ENCODE results near the gene GDE1. TPM values are rescaled to one million over a fixed set of nuclear protein-coding genes. Genes with fewer than 3 reads are reported as not detected.

The GDE1 gene
- total RNA-seq (2022; extraction: Qiagen RNA extraction): 71.8 to 82.3 TPM (median 78.9 TPM) in 5 replicates

GRCh38 chr16:19521471-19522396 lies at the start of gene GDE1:
TSS of gene GDE1 (minus strand) at chr16:19522098. CDS start at chr16:19521964, 134 bp downstream.

GRCh38 chr16:19555186-19555937 lies 33.5 kb upstream of the GDE1 start, which contains the start of gene VPS35L:
TSS of gene VPS35L (plus strand) at chr16:19555703. CDS start at chr16:19555730, 27 bp downstream.

GRCh38 chr16:19523559-19524355 lies 1.9 kb upstream of the GDE1 start, which contains the start of gene CCP110:
TSS of gene CCP110 (plus strand) at chr16:19523942. CDS start at chr16:19527882, 3,940 bp downstream.

Other genes with a start within 250 kb of the GDE1 start
- gene CLEC19A, start 236.4 kb downstream of the GDE1 start, total RNA-seq (2022; extraction: Qiagen RNA extraction): 0.06 to 0.13 TPM (median 0.07 TPM) in 5 replicates
- gene TMC5, start 104.2 kb downstream of the GDE1 start, total RNA-seq (2022; extraction: Qiagen RNA extraction): 4.4 to 6.0 TPM (median 4.8 TPM) in 5 replicates
- 6.3 to 10.6 TPM (median 8.4 TPM) in 5 replicates for gene CCP110, start 1.8 kb upstream of the GDE1 start, total RNA-seq (2022; extraction: Qiagen RNA extraction)
- gene VPS35L, start 33.6 kb upstream of the GDE1 start, total RNA-seq (2022; extraction: Qiagen RNA extraction): 29.5 to 34.1 TPM (median 31.6 TPM) in 5 replicates
- 37.7 to 45.4 TPM (median 42.5 TPM) in 5 replicates for gene KNOP1, start 196.1 kb upstream of the GDE1 start, total RNA-seq (2022; extraction: Qiagen RNA extraction)
- 9.2 to 11.0 TPM (median 10.2 TPM) in 5 replicates for gene IQCK, start 196.2 kb upstream of the GDE1 start, total RNA-seq (2022; extraction: Qiagen RNA extraction)